HG03097 (cell line): ENCODE results near the gene CACNA2D4.

Experiments used
- ATAC-seq: cut with Tn5 transposase; IDR thresholded peaks from one replicate; pipeline ENCODE4 v1.9.1; 2021; ENCODE audit not compliant: unreplicated experiment, low FRiP score

CACNA2D4 gene

DNA sequence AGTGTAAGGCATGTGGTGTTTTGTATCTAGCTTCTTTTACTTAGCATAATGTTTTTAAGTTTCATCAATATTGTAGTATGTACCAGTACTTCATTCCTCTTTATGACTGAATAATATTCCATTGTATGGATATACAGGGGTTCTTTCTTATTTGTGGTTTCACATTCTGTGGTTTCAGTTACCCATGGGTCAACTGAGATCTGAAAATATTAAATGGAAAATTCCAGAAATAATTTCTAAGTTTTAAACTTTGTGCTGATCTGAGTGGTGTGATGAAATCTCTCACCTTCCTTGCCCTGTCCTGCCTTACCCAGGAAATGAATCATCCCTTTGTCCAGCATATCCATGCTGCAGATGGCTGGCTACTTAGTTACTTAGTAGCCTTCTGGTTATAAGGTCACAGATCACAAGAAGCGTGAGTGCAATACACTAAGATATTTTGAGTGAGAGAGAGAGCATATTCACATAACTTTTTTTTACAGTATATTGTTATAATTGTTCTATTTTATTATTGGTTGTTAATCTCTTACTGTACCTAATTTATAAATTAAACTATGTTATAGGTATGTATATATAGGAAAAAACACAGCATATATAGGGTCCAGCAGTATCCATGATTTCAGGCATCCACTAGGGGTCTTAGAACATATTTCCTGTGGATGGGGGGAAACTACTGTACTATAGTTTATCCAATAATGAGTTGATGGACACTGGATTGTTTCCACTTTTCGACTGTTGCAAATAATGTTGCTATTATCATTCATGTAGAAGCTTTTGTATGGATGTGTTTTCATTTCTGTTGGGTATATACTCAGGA is 157.7 kb downstream of the CACNA2D4 start:
- ATAC-seq, result no peak

DNA sequence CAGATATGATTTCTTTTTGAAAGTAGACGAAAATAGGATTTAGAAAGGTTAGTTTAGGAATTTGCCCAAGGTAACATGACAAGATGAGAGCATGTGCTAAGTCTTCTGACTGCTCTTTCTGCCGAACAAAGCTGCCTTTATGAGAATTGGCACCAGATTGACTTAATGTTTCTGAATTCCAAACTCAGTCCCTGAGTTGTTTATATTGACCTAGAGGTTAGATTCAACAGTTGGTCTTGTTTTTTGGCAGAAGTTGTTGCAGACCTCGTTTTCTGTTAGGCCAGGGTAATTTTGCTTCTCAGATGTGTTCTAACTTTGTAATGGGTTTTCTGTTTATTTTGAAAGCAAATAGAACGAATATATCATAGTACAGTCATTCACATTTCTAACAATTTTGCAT is 159.6 kb downstream of the CACNA2D4 start:
- ATAC-seq, result no peak

DNA sequence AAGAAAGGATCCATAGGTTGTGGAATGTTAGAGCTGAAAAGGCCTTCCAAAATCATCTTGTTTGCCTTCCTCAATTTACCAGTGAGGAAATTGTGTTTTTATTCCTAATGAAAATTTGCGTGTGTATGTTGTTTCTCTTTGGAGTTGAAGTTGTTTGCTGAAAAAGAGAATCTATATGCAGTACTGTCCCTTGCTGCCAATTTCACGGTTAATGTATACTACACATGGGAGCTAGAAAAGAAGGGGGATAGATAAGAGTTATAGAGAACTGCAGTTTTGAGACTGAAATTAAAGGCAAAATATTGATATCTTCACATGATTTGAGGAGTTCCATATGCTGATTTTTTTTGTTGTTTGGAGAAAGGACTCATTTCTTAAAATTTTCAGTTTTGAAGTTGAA is 160.1 kb downstream of the CACNA2D4 start:
- no peak for ATAC-seq

DNA sequence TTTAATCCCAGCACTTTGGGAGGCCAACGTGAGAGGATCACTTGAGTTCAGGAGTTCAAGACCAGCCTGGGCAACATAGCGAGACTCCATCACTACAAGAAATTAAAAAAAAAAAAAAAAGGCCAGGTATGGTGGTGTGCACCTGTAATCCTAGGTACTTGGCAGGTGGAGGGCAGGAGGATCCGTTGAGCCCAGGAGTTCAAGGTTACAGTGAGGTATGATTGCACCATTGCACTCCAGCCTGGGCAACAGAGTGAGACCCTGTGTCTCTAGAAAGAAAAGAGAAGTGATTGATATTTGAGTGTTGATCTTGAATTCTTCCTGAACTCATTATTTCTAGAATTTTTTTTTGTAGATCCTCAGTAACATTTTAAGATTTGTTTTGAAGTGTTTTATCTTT is 168.2 kb downstream of the CACNA2D4 start:
- no peak for ATAC-seq

DNA sequence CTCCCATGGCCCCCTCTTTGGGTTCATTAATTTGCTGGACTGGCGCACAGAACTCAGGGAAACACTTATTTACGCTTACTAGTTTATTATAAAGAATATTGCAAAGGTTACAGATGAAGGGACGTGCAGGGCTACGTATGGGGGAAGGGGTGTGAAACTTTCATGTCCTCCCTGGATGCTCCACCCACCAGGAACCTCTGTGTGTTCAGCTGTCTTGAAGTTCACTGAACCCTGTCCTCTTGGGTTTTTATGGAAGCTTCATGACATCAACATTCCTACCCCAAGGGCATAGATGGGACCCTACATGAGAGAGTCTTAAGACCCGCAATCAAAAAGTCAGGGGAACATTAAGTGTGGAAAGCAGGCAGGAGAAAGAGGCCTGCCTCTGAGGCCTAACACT is 169.4 kb downstream of the CACNA2D4 start:
- no peak for ATAC-seq

DNA sequence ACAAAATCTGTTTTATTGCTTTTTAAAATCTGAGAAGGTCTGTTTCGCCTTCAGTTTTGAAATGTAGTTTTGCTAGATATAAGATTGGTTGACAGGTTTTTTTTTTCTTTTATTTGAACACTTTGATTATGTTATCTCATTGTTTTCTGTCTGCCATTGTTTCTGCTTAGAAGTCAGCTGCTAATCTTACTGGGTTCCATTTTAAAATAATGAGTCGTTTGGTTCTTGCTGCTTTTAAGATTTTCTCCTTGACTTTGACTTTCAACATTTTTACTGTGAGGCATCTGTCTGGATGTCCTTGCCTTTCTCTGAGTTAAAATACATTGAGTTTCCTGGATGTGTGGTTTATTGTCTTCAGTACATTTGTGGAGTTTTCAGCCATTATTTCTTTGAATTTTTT is 170.8 kb downstream of the CACNA2D4 start:
- ATAC-seq, result no peak

DNA sequence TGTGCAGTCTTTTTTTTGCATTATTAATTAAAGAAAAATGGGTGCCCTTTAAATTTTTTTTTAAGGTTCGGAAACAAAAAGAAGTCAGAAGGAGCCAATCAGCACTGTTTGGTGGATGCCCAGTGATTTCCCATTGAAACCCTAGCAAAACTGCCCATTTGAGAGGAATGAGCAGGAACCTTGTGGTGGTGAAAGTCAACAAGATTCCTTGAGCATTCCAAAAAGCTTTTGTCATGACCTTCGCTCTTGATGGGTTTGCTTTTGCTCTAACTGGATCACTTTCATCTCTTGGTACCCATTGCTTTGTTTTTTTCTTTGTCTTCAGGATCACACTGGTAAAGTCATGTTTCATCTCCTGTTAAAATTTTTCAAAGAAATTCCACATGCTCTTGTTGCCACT is 173.5 kb downstream of the CACNA2D4 start:
- ATAC-seq, result no peak
